Fibroblast of skin of left quadriceps (primary cell): ENCODE data around the gene PPFIA2.

Source experiments
- DNase-seq, 2 experiments: peaks; one replicate each; pipeline ENCODE4 v3.0.0-alpha.2; 2013; ENCODE audit warnings: low read depth in 2 of 2

PPFIA2 gene

GRCh38 chr12:81759190-81760051 is at the start of gene PPFIA2:
TSS of gene PPFIA2 (minus strand) at chr12:81759350.
- DNase-seq: no peak

DNA sequence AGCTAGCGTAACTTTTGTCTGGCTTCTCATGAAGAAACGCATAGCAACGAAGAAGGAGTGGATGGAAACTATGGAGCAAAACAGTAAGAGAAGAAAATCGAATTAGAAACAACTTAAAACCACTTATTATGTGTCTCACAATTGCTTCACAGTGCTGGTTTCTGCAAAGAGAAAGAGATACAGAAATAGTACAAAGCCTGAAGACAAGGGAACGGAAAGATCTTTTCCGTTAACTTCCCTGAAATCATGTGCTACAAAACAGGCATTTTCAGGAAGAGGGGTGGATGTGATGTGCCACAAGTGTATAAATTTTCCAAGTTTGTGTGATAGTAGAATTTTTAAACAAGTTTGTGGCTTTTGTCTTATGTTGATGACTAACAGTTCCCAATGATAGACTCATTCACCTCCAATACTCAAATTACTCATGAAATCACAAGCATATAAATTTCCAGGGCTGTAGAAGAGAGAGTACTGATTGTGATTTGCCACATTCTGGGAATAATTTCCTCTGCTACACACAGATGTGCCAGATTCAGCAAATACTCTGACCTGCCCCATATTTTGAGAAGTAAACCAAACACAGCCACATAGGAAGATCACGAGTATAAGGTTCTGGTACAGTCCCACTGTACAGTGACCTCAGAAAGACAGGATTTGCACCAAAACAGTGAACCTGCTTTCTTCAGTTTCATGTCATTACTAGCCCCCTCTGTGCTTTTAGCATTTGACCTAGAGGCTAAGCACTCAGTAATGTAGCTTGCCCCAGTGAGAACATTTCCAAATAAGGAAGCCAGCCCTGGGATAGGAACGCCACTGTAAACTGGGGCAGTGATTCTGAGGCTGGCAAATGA is 41.4 kb upstream of the PPFIA2 start:
- no peak for DNase-seq

DNA sequence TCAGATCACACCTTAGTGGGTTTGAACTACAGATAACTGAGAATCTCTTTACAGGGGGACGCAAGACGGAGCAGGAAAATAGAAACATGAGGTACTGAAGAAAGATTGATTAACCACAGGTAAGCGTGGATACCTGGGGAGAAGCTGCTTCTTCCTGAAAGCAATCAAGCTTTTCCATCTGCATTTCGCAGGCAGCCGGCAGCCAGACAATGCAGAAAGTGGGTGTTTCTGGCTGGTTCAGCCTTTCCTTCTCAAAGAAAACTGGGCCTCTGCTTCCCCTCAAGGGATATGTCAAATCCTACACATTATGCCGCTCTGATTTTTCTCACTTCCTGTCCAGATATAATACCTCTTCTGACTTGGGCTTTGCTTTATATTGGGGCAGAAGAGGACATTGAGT is 39.1 kb upstream of the PPFIA2 start:
- DNase-seq: no peak

DNA sequence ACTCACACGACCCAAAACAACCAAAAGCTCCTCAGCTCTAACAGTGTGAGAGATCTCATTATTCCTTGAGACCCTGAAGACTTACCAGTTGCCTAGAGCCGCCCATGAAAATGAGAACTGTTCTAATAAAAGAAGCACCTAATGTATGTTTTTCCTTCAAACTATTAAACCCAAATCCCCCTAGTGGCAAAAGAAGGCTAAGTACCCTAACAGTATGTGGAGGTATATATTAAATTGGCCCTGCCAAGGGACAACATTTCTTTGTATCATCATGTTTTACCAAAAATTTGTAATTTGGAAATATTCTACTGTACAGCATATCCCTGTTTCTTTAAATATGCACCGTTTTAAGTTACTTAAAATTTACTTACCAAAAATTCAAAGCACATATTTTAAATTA is 38.0 kb upstream of the PPFIA2 start:
- no peak for DNase-seq

GRCh38 chr12:81792666-81793065 is 33.5 kb upstream of the PPFIA2 start:
- DNase-seq: no peak

DNA sequence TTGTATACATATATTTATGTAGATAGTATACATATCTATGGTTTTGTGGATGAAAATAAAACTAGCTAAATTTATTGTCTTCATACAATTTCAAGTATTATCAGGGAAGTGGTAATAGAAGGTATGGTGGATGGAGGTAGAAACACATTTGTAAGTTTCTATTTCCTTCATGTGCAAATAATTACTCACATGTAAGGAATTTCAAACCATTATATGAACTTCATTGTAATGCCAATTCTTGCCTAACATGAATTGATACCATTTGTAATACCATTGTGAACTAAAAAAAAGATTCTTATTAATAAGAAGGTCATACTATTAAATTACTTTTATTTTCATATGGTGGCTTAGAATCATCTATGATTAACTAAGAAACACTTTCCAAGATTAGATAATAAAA is 20.1 kb upstream of the PPFIA2 start:
- DNase-seq: no peak

DNA sequence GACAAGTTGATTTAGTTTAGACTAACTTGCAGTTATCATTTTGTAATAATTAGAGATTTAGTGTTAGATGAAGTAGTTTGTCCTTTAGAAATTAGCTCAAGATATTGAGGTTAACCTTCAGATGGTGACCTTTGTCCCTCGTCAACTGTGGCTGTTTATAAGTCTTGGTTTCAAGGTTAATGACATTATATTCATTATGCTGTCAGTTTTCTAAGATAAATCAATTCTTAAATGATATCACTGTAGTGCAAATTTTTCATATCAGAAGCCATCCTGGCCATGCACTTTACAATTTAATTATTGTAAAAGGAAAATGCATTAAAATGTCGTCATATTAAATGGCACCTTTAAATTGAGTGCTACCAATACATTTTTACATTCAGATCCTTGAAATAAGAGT is 19.6 kb upstream of the PPFIA2 start:
- no peak for DNase-seq

DNA sequence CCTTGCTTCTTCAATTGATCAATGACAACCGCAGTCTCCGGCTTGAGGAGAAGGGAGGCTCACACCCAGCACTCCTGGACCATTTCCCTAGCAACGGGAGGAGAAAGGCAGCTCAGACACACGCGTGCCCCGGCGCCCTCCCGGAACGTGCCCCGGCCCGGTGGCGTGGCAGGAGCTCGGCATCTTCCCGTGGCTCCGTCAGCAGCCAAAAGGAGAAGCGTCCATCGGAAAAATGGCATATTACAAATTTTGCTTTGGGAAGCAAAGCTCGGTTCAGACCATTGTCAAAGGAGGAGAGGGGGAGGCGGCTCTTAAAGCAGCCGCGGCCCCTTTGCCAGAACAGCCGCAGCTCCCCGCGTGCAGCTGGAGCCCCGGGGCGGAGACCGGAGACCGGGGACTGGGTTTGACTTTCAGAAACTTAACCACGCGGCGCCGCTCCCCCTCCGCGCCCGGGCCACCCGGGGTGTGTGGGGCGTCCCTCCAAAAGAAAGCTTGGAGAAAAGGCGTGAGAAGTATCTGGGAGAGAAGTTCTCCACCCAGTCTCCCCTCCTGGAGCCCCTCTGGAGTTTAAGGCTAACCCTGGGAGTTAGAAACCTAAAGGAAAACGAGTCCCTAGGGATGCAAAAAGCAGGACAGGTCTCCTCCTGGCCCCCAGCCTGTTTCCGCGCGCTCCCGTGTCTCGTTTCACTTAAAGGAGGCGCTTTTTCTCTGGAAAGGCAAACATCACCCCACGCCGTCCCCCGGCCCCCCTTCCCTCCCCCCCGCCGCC is 545 bp downstream of the PPFIA2 start:
- DNase-seq: no peak

GRCh38 chr12:81757731-81758365 is 1.3 kb downstream of the PPFIA2 start:
- DNase-seq: no peak

- DNase-seq: no peak
These were observed 29.4 kb downstream of the PPFIA2 start for GRCh38 chr12:81729781-81730180.

GRCh38 chr12:81727391-81727790 is 31.8 kb downstream of the PPFIA2 start:
- DNase-seq: no peak

DNA sequence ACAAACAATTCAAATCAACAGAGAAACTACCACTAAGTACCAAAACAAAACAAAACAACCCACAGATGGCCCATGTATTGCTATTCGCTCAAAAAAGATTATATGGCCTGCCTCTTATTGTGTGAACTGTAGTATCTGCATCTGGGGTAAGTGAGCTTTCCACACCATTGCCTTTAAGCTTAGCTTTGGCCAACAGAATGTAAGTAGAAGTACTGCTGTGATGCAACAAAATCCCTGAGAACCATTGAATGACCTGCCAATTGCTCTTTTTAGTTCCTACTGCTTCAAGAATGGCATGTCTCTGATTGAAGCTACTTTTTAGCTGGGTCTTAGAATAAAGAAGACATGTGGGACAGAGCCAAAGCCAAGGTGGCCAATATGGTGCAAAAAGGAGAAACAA is 32.5 kb downstream of the PPFIA2 start:
- DNase-seq: no peak

DNA sequence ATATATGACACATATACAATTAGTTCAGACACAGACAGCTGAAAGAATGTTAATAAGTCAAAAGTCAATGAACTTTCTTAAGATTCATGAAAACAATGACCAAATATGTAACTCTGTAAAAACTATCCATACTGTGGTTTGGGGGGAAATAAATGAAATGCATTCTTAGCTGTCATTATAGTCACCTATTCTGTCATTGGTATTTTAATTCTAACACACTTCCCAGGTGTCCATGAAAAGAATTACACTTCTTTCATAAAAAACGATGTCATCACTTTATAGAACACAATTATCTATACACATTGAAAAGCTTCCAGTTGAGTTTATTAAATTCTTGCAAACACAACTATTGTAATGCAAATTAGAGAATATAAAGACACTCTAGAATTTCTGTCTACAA is 35.8 kb downstream of the PPFIA2 start:
- no peak for DNase-seq

DNA sequence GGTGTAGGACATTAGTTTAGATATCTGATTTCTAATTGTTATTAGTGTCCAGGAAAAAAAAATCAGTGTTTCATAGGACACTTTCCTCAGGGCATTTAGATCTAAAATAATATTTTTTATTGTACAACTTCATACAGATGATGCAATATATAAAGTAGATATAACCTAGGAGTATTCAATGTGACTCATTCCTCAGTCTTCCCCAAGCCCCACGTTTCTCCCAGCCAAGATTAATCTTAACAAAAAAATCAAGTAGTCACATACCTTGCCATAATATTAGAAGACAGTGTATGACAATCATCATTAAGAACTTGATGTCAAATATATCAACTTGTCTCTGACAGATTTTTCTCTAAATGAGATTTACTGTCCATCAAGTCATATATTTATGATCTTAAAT is 37.1 kb downstream of the PPFIA2 start:
- peak in 1 of 2 experiments; percentile 0 for DNase-seq

DNA sequence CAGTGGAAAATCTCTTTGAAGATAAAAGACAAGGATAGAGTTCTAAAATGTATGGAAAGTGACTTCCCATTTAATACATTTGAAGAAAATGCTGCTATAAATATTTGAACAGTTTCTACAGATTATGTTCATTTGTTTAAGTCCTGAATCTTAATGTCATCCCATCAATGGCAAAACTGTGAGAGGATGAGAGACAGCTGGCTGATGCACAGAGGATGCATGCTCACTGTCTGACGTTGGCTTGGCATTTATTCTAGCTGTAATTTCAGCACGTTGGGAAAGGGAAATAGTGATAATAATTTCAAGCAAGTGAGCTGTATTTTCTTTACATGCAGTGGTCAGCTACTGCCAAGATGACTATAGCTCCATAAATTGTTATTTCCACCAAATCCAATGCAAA is 40.5 kb downstream of the PPFIA2 start:
- no peak for DNase-seq

DNA sequence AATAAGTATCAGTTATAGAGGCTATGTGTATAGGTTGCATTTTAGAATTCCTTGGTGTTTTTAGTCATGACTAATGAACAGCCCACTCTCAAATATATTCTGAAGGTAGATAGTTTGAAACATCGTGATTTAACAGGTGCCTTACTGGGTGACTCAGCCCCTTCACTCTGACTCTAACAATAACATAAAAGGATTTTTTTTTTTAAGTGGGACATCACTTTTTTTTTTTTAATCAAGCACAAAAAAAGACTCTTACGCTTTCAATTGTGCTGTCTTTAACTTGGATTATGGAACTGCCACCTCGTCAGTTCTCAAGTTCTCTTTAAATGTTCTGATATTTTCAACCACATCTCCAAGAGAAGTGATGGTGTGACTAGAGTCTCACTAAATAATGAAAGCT is 46.6 kb downstream of the PPFIA2 start:
- DNase-seq: no peak

GRCh38 chr12:81705586-81705985 is 53.6 kb downstream of the PPFIA2 start:
- DNase-seq: no peak

- DNase-seq: no peak
These were observed 59.6 kb downstream of the PPFIA2 start for GRCh38 chr12:81699551-81699950.

DNA sequence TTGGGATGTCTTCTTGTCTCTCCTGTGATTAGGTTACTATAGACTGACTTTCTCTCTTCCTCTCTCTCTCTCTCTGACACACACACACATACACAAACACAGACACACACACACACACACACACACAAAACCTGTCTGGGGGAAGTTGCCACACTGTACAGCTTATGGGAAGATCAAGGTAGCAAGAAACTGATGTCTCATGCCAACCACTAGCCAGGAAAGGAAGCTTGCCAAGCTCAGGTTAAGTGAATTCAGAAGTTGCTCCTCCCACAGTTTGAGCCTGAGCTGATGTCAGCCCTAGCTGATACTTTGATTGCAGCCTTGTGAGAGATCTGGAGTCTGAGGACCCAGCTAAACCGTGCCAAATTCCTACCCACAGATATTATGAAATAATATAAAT is 67.1 kb downstream of the PPFIA2 start:
- no peak for DNase-seq

GRCh38 chr12:81683881-81684280 is 75.3 kb downstream of the PPFIA2 start:
- DNase-seq: no peak

- no peak for DNase-seq
These were observed 79.5 kb downstream of the PPFIA2 start for GRCh38 chr12:81679614-81680013.

DNA sequence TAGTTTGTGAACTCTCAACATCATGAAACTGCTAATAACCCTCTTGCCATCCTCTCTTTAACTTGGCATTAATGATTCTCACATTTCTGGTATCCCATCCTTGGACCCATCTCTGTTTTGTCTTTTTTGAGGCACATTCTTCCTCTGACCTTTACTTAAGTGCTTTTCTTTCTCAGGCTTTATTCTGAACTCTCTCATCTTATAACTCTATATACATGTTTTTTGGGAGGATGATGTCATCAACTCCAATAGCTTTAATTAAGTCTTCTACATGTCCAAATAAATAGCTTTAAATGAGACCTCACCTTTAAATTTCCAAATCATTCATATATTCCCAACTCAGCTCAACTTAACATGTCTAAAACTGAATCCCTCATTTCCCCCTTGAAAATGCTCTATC is 88.4 kb downstream of the PPFIA2 start:
- no peak for DNase-seq
